IMR-90 (cell line): ENCODE data around the gene ITGB4. TPM values are rescaled to one million over a fixed set of nuclear protein-coding genes. Genes with fewer than 3 reads are reported as not detected.

ENCODE experiments used
- ATAC-seq: fragments of 200-7000 bp; cut with Tn5 transposase; 2 replicates; pipeline ENCODE4 v1.9.1; 2020; ENCODE audit warnings: low read depth, mild to moderate bottlenecking, moderate library complexity
- BruUV-seq: library from RNA; stranded (reverse); fragments of 400-500 nt; replicated peaks from 2 replicates; lab custom pipeline; 2021; lab: Mats Ljungman, UMichigan
- CTCF ChIA-PET: fragments of 300-600 bp; formaldehyde crosslinking; extraction: SDS; loops from one replicate; lab custom pipeline; 2021; ENCODE audit warnings: antibody characterized with exemption; lab: Yijun Ruan, JAX
- POLR2A ChIA-PET: fragments of 300-600 bp; sonication (Branson Sonifier 250); formaldehyde crosslinking; loops from one replicate; lab custom pipeline; 2022; ENCODE audit warnings: antibody characterized with exemption; ENCODE audit not compliant: unreplicated experiment; lab: Charles Lee
- DNase-seq: peaks from one replicate; pipeline ENCODE4 v3.0.0; 2013
- H2AFZ ChIP-seq: replicated peaks from 2 replicates; pipeline ENCODE3; 2013; ENCODE audit warnings: low read length, mild to moderate bottlenecking; ENCODE audit not compliant: poor library complexity
- H2AK5ac ChIP-seq: 2 replicates; pipeline ENCODE4 v1.6.1; 2013; ENCODE audit warnings: low read depth, low read length, inconsistent platforms
- H2AK9ac ChIP-seq: replicated peaks from 2 replicates; pipeline ENCODE3; 2013; ENCODE audit warnings: mild to moderate bottlenecking, low read depth, low read length, moderate library complexity; ENCODE audit not compliant: poor library complexity
- H2BK120ac ChIP-seq: 2 replicates; pipeline ENCODE4 v1.6.1; 2013; ENCODE audit warnings: low read depth, low read length, inconsistent platforms
- H2BK15ac ChIP-seq: 3 replicates; pipeline ENCODE4 v1.6.1; 2013; ENCODE audit warnings: low read depth, low read length, inconsistent platforms
- H2BK20ac ChIP-seq: 2 replicates; pipeline ENCODE4 v1.6.1; 2013; ENCODE audit warnings: low read depth, mild to moderate bottlenecking, inconsistent platforms, low read length, moderate library complexity
- H2BK5ac ChIP-seq: 2 replicates; pipeline ENCODE4 v1.6.1; 2013; ENCODE audit warnings: mild to moderate bottlenecking, low read depth, low read length, inconsistent platforms; ENCODE audit not compliant: poor library complexity, severe bottlenecking
- H3K14ac ChIP-seq: replicated peaks from 2 replicates; pipeline ENCODE4 v1.6.1; 2013; ENCODE audit warnings: low read depth, low read length, inconsistent platforms
- H3K18ac ChIP-seq: 2 replicates; pipeline ENCODE4 v1.6.1; 2013; ENCODE audit warnings: low read depth, low read length, control low read depth
- H3K23ac ChIP-seq: 2 replicates; pipeline ENCODE4 v1.6.1; 2013; ENCODE audit warnings: low read depth, low read length, inconsistent platforms
- H3K27ac ChIP-seq: 2 replicates; pipeline ENCODE4 v1.5.1; 2013; ENCODE audit warnings: mild to moderate bottlenecking, control low read depth, low read length; ENCODE audit not compliant: insufficient read depth
- H3K27me3 ChIP-seq: 2 replicates; pipeline ENCODE4 v1.6.1; 2013; ENCODE audit warnings: low read length; ENCODE audit not compliant: control insufficient read depth, insufficient read depth
- H3K36me3 ChIP-seq: 2 replicates; pipeline ENCODE4 v1.6.1; 2013; ENCODE audit warnings: low read length, mixed read lengths; ENCODE audit not compliant: control insufficient read depth, insufficient read depth
- H3K4ac ChIP-seq: 2 replicates; pipeline ENCODE4 v1.6.1; 2013; ENCODE audit warnings: low read depth, low read length, inconsistent platforms
- H3K4me1 ChIP-seq: 2 replicates; pipeline ENCODE4 v1.6.1; 2013; ENCODE audit warnings: low read length, mixed read lengths; ENCODE audit not compliant: control insufficient read depth, insufficient read depth
- H3K4me2 ChIP-seq: 2 replicates; pipeline ENCODE4 v1.6.1; 2013; ENCODE audit warnings: low read depth, mild to moderate bottlenecking, control low read depth, low read length, moderate library complexity
- H3K4me3 ChIP-seq: 2 replicates; pipeline ENCODE4 v1.5.1; 2013; ENCODE audit warnings: low read depth, mild to moderate bottlenecking, control low read depth, low read length, moderate library complexity; ENCODE audit not compliant: insufficient read depth
- H3K56ac ChIP-seq: 2 replicates; pipeline ENCODE4 v1.6.1; 2013; ENCODE audit warnings: low read length, inconsistent platforms; ENCODE audit not compliant: insufficient read depth; ENCODE audit errors: extremely low read depth
- H3K79me1 ChIP-seq, 2 experiments: 2 replicates each; pipeline ENCODE4 v1.6.1; 2013; ENCODE audit warnings: low read length in 2 of 2, inconsistent platforms in 1 of 2, low read depth in 1 of 2
- H3K9ac ChIP-seq: 2 replicates; pipeline ENCODE4 v1.6.1; 2013; ENCODE audit warnings: low read depth, low read length, control low read depth
- H3K9me1 ChIP-seq: 2 replicates; pipeline ENCODE4 v1.6.1; 2013; ENCODE audit warnings: low read length, inconsistent platforms; ENCODE audit not compliant: insufficient read depth
- H3K9me3 ChIP-seq: 2 replicates; pipeline ENCODE4 v1.6.1; 2013; ENCODE audit warnings: low read length; ENCODE audit not compliant: control insufficient read depth, insufficient read depth
- H4K20me1 ChIP-seq: 2 replicates; pipeline ENCODE4 v1.6.1; 2013; ENCODE audit warnings: low read length, inconsistent platforms; ENCODE audit not compliant: insufficient read depth
- H4K5ac ChIP-seq: 2 replicates; pipeline ENCODE4 v1.6.1; 2013; ENCODE audit warnings: mild to moderate bottlenecking, low read depth, low read length, control low read depth
- H4K8ac ChIP-seq, 2 experiments: 2 replicates each; pipeline ENCODE4 v1.6.1; 2013; ENCODE audit warnings: low read depth in 2 of 2, low read length in 2 of 2, control low read depth in 1 of 2, inconsistent platforms in 1 of 2
- H4K91ac ChIP-seq: 2 replicates; pipeline ENCODE4 v1.6.1; 2013; ENCODE audit warnings: low read depth, low read length, inconsistent platforms; ENCODE audit not compliant: insufficient read depth
- POLR2A ChIP-seq: IDR thresholded peaks from 2 replicates; pipeline ENCODE4 v1.6.1; 2012; ENCODE audit warnings: mild to moderate bottlenecking, low read depth, low read length
- SMC3 ChIP-seq: fragments of 150-350 bp; IDR thresholded peaks from 2 replicates; pipeline ENCODE4 v1.6.1; 2016; ENCODE audit warnings: low read depth, mild to moderate bottlenecking, antibody characterized with exemption, low read length, moderate library complexity
- WGBS, 2 experiments: methylation state at CpG; one replicate each; pipeline versions ENCODE4 v1.1.5 to v1.1.7; 2013; ENCODE audit warnings: missing lambda C conversion rate in 2 of 2; ENCODE audit not compliant: insufficient read length in 1 of 2; ENCODE audit errors: extremely low coverage in 2 of 2; 5-methylcytosine and 5-hydroxymethylcytosine counted together
- dilution Hi-C: fragments of 300-500 bp; cut with HindIII; formaldehyde crosslinking; loops from one replicate; pipeline ENCODE4 v1.14.3; 2018; ENCODE audit warnings: low sequenced_read_pairs; ENCODE audit not compliant: unreplicated experiment
- in situ Hi-C: fragments of 300-500 bp; cut with MboI; formaldehyde crosslinking; loops from 3 replicates; pipeline ENCODE4 v1.14.3; 2019; ENCODE audit warnings: low sequenced_read_pairs, inconsistent platforms, mixed read lengths
- intact Hi-C: fragments of 100-400 bp; cut with micrococcal nuclease; formaldehyde crosslinking; loops from 2 replicates; pipeline ENCODE4 v1.10.0; 2022
- polyA plus RNA-seq, 3 experiments: library from polyadenylated mRNA; depleted of rRNA; stranded (reverse); fragments of >200 nt; gene quantifications; 2 replicates each; pipeline ENCODE4 v1.2.3, GENCODE V29; 2012; ENCODE audit warnings: low replicate concordance in 1 of 3
- total RNA-seq: library from RNA; depleted of rRNA; stranded (reverse); fragments of >200 nt; gene quantifications from 2 replicates; pipeline ENCODE4 v1.2.3, GENCODE V29; 2012

The ITGB4 gene
- total and polyA plus RNA-seq, 2 of the 4 experiments (the other 2 are of a cell fraction), result under 0.01 to 0.27 TPM

- Histone ChIP-seq H3K36me3 (peaks cover 23% of the 10 kb centered on the region), H3K56ac (no peak overlapping the region), H3K14ac (no peak overlapping the region), H4K8ac (no peak overlapping the region), H3K23ac (no peak overlapping the region), H2AK9ac (no peak overlapping the region), H4K91ac (no peak overlapping the region), H2BK120ac (no peak overlapping the region), H3K27me3 (no peaks in the 10 kb centered on the region), H2BK20ac (no peak overlapping the region), H3K4me2 (no peak overlapping the region), H2AK5ac (no peak overlapping the region), H4K5ac (no peak overlapping the region), H3K4ac (no peak overlapping the region), H3K4me1 (peaks cover 2% of the 10 kb centered on the region), H3K18ac (no peak overlapping the region), H3K27ac (no peak overlapping the region), H3K4me3 (no peak overlapping the region), H3K9ac (no peak overlapping the region), H2BK15ac (no peak overlapping the region), H2AFZ (no peak overlapping the region), H3K9me3 (no peaks in the 10 kb centered on the region), H2BK5ac (no peak overlapping the region), H3K9me1 (peaks cover 15% of the 10 kb centered on the region), H3K79me1 (peaks cover 10 to 34% of the 10 kb centered on the region in 2 experiments), H4K20me1 (peaks cover 48% of the 10 kb centered on the region)
- ChIA-PET POLR2A (interaction anchor here (0.6 kb wide), 2 partner anchors 9 to 80 kb away, joined by 3 to 6 read pairs; partner anchors contain the start of gene GALK1), CTCF (interaction anchor here (1.0 to 1.3 kb wide), 2 partner anchors 9 kb away, joined by 3 to 5 read pairs; partner anchors contain the start of gene GALK1)
- BruUV-seq, result no TSS peak
- in situ Hi-C loops, result no loop called here
- DNase-seq (no peak), ATAC-seq (no peak)
- intact Hi-C loops, result no loop called here
- peak; percentile 24 for TF ChIP-seq POLR2A
- TF ChIP-seq SMC3, result no peak
- 84% methylated on average over 4 of the region's 15 CpGs; no CpG with 5 or more reads in 1 of the 2 experiments for WGBS, 2 experiments
- dilution Hi-C loops, result no loop called here
Observed at GRCh38 chr17:75773808-75774470, 52.7 kb downstream of the ITGB4 start.
